HG02870 (cell line): ENCODE results near the gene PTGDR.
A peak's percentile ranks its signal among the peaks of the same experiment; 100 is the strongest.

Experiments
- ATAC-seq: cut with Tn5 transposase; IDR thresholded peaks from one replicate; pipeline ENCODE4 v1.9.1; 2021; ENCODE audit warnings: mild to moderate bottlenecking, moderate library complexity; ENCODE audit not compliant: unreplicated experiment

PTGDR gene

GRCh38 chr14:52307905-52308304 is 40.4 kb downstream of the PTGDR start:
- ATAC-seq: no peak

GRCh38 chr14:52310541-52310940 is 43.0 kb downstream of the PTGDR start:
- ATAC-seq: no peak

GRCh38 chr14:52312931-52313355 is 45.4 kb downstream of the PTGDR start:
- no peak for ATAC-seq

- no peak for ATAC-seq
These were observed 46.0 kb downstream of the PTGDR start for GRCh38 chr14:52313462-52313861.

GRCh38 chr14:52313903-52314594 is 46.6 kb downstream of the PTGDR start, which contains the start of gene PTGER2:
Gene PTGER2, plus strand, starts transcription at chr14:52314312. Its CDS starts 237 bp downstream, at chr14:52314549.
- ATAC-seq: no peak

GRCh38 chr14:52314595-52315354 is 47.3 kb downstream of the PTGDR start:
- ATAC-seq: no peak

- no peak for ATAC-seq
These were observed 47.8 kb downstream of the PTGDR start for GRCh38 chr14:52315355-52315718.

- ATAC-seq: no peak
These were observed 50.6 kb downstream of the PTGDR start for GRCh38 chr14:52318062-52318461.

GRCh38 chr14:52318826-52319645 is 51.5 kb downstream of the PTGDR start:
- no peak for ATAC-seq

GRCh38 chr14:52319919-52320318 is 52.4 kb downstream of the PTGDR start:
- no peak for ATAC-seq

GRCh38 chr14:52325126-52325525 is 57.6 kb downstream of the PTGDR start:
- ATAC-seq: peak; percentile 91

- ATAC-seq: no peak
These were observed 58.1 kb downstream of the PTGDR start for GRCh38 chr14:52325630-52326029.
